MG63 (cell line): ENCODE data around the gene NEURL2. TPM values are rescaled to one million over a fixed set of nuclear protein-coding genes. Genes with fewer than 3 reads are reported as not detected.

Experiments
- DNase-seq: peaks from one replicate; pipeline ENCODE4 v3.0.0-alpha.2; 2020
- H3K27me3 ChIP-seq: fragments of 250-450 bp; sonication (Bioruptor Pico); 2 replicates; pipeline ENCODE4 v1.5.1; 2020; ENCODE audit warnings: mild to moderate bottlenecking, moderate library complexity
- H3K36me3 ChIP-seq: fragments of 250-450 bp; sonication (Bioruptor Pico); 2 replicates; pipeline ENCODE4 v1.5.1; 2020; ENCODE audit warnings: mild to moderate bottlenecking, moderate library complexity
- H3K4me3 ChIP-seq: fragments of 250-450 bp; sonication (Bioruptor Pico); 2 replicates; pipeline ENCODE4 v1.5.1; 2020; ENCODE audit warnings: mild to moderate bottlenecking, moderate library complexity
- H3K9me3 ChIP-seq: fragments of 250-450 bp; sonication (Bioruptor Pico); 2 replicates; pipeline ENCODE4 v1.5.1; 2020; ENCODE audit warnings: mild to moderate bottlenecking, moderate library complexity
- total RNA-seq: library from RNA; depleted of rRNA; stranded (reverse); fragments of >200 nt; shearing (Covaris generic); gene quantifications from 2 replicates; pipeline ENCODE4 v1.2.3, GENCODE V29; 2014; ENCODE audit warnings: low replicate concordance

Gene NEURL2
- total RNA-seq, 1 experiment from 2014 or later: not detected

DNA sequence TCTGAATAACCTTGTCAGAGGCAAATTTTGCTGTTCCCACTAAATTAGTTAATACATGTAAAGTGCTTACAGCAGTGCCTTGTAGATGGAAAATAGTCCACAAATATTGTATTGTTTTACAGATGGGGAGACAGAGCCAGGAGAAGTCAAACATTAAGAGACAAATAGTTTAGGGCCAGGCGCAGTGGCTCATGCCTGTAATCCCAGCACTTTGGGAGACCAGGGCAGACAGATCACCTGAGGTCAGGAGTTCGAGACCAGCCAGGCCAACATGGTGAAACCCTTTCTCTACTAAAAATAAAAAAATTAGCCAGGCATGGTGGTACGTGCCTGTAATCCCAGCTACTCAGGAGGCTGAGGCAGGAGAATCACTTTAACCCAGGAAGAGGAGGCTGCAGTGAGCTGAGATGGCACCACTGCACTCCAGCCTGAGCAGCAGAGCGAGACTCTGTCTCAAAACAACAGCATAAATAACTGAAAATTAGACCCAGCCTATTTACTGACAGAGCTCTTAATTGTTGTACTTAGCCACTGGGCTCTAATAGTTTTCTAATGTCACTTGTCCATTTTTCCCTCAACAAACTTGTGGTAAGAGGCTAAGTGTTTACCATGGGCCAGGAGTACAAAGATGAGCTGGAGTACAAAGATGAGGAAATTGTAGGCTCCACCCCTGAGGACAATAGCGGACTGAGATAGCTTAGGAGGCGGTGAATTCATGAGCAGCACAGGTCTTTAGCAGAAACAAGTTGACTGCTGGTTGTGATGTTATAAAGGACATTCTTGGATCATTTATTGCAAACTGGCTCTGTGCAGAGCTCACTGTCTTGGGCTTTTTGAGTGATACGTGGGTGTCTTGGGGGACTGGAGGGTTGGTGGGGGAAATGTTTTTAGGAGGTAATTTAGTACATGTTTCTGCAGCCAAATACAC, 27.2 kb downstream of the NEURL2 start:
- no peak for DNase-seq
- Histone ChIP-seq H3K9me3 (no peaks in the 10 kb centered on the region), H3K27me3 (no peaks in the 10 kb centered on the region), H3K4me3 (no peak overlapping the region), H3K36me3 (no peaks in the 10 kb centered on the region)

DNA sequence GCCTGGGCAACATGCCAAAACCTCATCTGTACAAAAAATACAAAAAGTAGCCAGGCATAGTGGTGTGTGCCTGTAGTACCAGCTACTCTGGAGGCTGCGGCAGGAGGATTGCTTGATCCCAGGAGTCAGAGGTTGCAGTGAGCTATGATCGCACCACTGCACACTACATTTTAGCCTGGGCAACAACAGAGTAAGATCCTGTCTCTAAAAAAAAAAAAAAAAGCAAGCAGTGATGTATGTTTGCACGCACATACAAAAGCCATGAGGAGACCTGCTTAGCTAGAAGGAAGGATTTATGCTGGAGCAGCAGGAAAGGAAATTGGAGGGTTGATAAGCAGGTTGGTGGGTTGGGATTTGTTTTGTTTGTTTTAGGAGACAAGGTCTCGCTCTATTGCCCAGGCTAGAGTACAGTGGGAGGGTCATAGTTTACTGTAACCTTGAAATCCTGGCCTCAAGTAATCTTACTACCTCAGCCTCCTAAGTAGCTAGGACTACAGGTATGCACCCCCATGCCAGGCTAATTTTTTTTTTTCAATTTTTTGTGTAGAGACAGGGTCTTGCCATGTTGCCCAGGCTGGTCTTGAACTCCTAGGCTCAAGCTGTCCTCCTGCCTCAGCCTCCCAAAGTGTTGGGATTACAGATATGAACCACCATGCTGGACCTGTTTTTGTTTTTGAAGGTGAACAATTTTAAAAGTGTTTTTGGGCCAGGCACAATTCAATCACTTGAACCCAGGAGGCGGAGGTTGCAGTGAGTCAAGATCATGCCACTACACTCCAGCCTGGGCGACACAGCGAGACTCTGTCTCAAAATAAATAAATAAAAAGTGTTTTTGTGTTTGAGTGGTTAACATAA, 29.6 kb downstream of the NEURL2 start:
- Histone ChIP-seq H3K27me3 (no peaks in the 10 kb centered on the region), H3K4me3 (no peak overlapping the region), H3K9me3 (no peaks in the 10 kb centered on the region), H3K36me3 (no peaks in the 10 kb centered on the region)
- DNase-seq: no peak

DNA sequence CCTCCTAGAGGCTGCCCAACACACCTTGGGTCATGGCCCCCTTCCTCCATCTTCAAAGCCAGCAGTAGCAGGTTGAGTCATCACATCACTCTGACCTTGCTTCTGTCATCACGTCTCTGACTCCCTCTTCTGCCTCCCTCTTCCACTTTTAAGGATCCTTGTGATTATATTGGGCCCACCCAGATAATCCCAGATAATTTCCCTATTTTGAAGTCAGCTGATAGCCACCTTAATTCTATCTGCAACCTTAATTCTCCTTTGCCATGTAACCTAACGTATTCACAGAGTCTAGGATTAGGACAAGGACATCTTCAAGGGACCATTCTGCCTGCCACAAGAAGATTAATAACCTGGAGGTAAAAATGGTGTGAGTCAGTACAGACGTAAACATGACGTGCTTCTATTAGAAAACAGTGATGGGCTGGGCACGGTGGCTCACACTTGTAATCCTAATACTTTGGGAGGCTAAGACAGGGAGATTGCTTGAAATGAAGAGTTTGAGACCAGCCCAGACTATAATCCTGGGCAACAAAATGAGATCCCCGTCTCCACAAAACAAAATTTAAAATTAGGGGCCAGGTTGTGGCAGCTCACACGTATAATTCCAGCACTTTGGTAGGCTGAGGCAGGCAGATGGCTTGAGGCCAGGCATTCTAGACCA, 30.3 kb downstream of the NEURL2 start:
- Histone ChIP-seq H3K36me3 (no peaks in the 10 kb centered on the region), H3K27me3 (no peaks in the 10 kb centered on the region), H3K9me3 (no peaks in the 10 kb centered on the region), H3K4me3 (no peak overlapping the region)
- DNase-seq: no peak

DNA sequence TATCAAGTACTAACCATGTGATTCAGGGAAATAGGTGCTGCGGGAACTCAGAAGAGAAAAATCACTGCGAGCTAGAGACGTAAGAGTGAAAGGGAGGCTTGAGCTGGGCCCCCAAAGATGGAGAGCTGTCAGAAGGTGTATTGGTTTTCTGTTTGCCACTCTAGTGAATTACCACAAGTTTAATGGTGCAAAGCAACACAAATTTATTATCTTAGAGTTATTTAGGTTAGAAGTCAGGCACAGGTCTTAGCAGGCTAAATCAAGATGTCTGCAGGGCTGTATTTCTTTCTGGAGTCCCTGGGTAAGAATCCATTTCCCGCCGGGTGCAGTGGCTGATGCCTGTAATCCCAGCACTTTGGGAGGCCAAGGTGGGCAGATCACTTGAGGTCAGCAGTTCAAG, 31.1 kb downstream of the NEURL2 start:
- DNase-seq: no peak

DNA sequence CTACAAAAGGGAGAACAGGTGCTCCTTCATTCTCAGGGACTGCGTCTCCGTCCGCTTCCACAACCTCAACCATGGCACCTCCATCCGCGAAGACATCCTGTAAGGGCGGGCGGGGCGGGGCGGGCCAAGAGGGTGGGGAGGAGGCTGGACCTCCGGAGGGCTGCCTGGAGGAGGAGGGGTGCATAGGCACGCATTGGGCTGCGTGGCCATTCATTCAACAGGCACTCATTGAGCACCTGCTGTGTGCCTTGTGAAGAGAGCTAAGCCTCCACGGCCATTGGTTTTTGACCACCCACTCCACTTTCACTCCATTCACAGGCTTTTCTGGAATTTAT, 33.2 kb downstream of the NEURL2 start:
- Histone ChIP-seq H3K36me3 (peaks cover 7% of the 10 kb centered on the region), H3K27me3 (no peaks in the 10 kb centered on the region), H3K9me3 (no peaks in the 10 kb centered on the region), H3K4me3 (peak overlapping the region; percentile 79)
- peak; percentile 58 for DNase-seq

More for the DNA sequence above, 31.1 kb downstream of the NEURL2 start:
- no peaks in the 10 kb centered on the region for H3K27me3 ChIP-seq
- H3K36me3 ChIP-seq: no peaks in the 10 kb centered on the region
- H3K9me3 ChIP-seq: no peaks in the 10 kb centered on the region
- H3K4me3 ChIP-seq: no peak overlapping the region

DNA sequence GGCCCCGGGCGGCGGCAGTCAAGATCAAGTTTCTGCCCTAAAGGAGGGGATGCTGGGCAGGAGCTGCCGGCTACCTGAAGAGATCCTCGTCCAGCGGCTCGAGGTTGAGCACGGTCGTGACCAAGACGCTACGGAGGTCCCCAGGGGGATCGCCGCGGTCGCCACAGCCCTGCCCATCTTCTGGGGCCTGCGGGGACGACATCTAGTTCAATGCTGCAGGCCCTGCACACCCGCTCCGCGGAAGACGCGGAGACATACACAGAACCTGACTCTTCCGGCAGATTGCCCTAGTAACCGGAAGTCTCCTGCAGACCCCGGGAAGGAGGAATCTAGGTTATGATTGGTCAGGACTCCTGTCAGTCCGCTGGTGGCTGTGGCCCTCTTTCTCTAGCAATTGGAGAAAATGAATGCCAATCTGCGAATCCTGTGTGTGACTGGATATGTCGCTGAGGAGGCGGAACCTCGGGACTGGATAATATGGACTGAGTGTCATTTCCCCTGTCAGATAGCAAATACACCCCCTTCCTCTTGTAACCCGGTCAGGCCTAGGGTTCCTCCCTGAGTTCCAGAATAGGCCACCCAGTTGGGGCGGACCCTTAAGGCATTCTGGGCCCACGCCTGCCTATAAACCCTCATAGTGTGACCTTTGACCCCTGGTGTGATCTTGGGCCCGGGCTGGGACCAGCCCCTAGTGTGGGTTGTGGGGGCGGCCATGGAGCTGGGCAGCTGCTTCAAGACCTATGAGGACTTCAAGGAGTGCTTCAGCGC, 33.7 kb downstream of the NEURL2 start, which contains the start of the genes ACOT8 and ZSWIM3:
TSS of gene ACOT8 (minus strand) at position 279 of the 768 bp plus-strand sequence. CDS start at position 202, 77 bp downstream.
TSS of gene ZSWIM3 (plus strand) at position 501 of the 768 bp plus-strand sequence. CDS start at position 713, 212 bp downstream.
- peak; percentile 99 for DNase-seq
- no peaks in the 10 kb centered on the region for H3K27me3 ChIP-seq
- peak within 1 kb of the TSS; percentile 79 for H3K4me3 ChIP-seq

DNA sequence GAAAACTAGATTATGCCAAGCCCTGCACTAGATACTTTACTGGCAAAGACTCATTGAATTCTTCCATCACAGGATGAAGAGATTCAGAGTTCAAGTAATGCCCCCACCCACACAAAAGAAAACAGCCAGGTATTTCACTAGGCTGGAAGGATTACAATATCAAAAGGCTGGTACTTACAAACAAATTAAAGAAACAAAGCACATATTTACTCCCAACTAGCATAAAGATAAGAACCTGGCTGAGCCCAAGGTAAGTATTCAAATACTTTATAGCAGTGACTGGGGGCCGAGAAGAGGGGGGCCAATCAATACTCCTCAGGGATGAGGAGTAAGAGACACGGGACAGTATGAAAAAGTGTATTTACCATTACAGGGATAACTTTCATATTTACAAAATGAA, 37.5 kb downstream of the NEURL2 start:
- Histone ChIP-seq H3K4me3 (no peak overlapping the region), H3K27me3 (no peaks in the 10 kb centered on the region), H3K9me3 (no peaks in the 10 kb centered on the region), H3K36me3 (peaks cover 14% of the 10 kb centered on the region)
- no peak for DNase-seq

More for the DNA sequence above, 33.7 kb downstream of the NEURL2 start, which contains the start of the genes ACOT8 and ZSWIM3:
- Histone ChIP-seq H3K36me3 (peaks cover 9% of the 10 kb centered on the region), H3K9me3 (no peaks in the 10 kb centered on the region)

DNA sequence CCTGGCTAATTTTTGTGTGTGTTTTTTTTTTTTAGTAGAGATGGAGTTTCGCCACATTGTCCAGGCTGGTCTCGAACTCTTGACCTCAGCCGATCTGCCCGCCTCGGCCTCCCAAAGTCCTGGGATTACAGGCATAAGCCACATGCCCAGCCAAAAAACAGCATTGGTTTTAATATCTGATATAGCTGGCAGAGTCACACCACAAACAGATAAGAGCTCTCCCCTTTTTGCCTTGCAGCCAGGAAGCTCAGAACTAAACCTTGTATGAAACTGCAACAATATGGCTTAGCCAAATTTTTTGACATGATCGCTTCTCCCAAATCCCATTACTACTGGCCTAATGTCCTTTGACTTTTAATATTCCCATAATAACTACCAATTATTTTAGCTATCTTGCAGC, 38.7 kb downstream of the NEURL2 start:
- Histone ChIP-seq H3K36me3 (peaks cover 17% of the 10 kb centered on the region), H3K9me3 (no peaks in the 10 kb centered on the region), H3K27me3 (no peaks in the 10 kb centered on the region), H3K4me3 (no peak overlapping the region)
- no peak for DNase-seq

DNA sequence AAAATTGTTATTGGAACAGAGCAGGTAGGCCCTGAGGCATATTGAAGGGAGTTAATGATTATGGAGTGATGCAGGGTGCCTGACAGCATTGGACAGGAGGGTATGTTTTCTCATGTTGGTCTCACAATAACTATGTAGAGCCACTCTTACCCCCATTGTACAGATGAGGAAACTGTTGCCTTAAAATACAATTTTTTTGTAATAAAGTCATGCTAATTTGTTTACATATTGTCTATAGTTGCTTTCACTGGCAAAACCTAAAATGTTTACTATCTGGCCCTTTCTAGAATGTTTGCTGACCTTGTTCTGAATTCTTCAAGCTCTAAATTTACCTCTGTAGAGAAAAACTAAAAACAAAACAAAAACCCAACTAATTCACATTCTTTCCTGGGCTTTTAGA, 39.5 kb downstream of the NEURL2 start:
- no peak for DNase-seq
- Histone ChIP-seq H3K27me3 (no peaks in the 10 kb centered on the region), H3K9me3 (no peaks in the 10 kb centered on the region), H3K36me3 (peaks cover 24% of the 10 kb centered on the region), H3K4me3 (no peak overlapping the region)

DNA sequence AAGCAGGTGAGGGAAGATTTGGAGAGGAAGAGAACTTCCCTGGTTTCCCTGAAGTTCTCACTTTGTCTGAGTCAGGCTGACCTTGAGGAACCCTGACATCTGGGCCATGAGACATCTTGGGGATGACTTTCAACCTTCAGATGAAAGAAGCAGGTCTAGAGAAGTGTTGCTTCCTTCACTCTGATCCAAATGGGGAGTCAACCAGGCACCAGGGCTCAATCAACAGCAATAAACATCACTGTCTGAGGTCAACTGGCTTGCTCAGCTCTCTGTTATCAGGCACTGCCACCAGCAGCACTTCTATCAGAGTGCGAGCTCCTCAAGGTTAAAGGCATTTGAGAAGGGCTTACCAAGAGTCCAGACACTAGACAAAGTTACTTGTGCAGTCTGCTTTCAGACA, 40.1 kb downstream of the NEURL2 start:
- Histone ChIP-seq H3K27me3 (no peaks in the 10 kb centered on the region), H3K4me3 (no peak overlapping the region), H3K9me3 (no peaks in the 10 kb centered on the region), H3K36me3 (peaks cover 28% of the 10 kb centered on the region)
- DNase-seq: no peak

DNA sequence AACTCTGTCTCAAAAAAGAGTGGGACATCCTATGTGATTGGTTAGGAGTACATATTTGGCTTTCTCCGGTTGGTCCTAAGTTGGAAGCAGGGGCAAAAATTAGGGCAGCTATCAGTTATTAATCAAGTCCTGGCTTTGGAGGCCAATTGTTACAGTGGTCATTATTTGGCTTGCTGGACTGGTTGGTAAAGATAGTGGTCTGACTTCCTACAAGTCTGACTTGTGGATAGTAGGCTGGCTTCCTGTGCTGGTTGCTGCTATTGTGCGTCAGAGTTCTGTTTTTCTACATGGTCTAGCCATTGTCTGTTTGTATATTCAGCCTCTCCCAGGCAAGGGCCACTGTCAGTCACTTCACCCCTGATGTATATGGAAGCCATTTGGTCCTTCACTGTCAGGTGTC, 40.8 kb downstream of the NEURL2 start:
- H3K4me3 ChIP-seq: no peak overlapping the region
- H3K27me3 ChIP-seq: no peaks in the 10 kb centered on the region
- peaks cover 33% of the 10 kb centered on the region for H3K36me3 ChIP-seq
- DNase-seq: no peak
- no peaks in the 10 kb centered on the region for H3K9me3 ChIP-seq

DNA sequence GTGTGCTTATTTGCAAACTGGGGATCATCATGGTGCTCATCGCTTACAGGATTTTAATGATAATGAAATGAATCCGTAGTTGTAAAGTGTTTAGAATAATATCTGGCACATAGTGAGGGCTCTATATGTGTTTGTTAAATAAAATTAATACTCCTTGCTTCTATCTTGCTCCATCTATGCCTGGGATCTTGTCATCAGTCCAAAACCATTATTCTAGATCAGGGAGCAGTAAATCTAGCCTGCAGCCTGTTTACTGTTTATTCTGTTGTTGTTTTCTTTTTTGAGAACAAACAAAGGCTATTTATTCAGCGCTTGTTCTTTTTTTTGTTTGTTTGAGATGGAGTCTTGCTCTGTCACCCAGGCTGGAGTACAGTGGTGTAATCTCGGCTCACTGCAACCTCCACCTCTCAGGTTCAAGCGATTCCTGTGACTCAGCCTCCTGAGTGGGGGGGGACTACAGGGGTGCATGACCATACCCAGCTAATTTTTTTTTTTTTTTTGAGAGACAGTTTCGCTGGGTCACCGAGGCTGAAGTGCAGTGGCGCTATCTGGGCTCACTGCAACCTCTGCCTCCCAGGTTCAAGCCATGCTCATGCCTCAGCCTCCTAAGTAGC, 41.9 kb downstream of the NEURL2 start:
- Histone ChIP-seq H3K36me3 (peaks cover 41% of the 10 kb centered on the region), H3K4me3 (no peak overlapping the region), H3K9me3 (no peaks in the 10 kb centered on the region), H3K27me3 (no peaks in the 10 kb centered on the region)
- no peak for DNase-seq

DNA sequence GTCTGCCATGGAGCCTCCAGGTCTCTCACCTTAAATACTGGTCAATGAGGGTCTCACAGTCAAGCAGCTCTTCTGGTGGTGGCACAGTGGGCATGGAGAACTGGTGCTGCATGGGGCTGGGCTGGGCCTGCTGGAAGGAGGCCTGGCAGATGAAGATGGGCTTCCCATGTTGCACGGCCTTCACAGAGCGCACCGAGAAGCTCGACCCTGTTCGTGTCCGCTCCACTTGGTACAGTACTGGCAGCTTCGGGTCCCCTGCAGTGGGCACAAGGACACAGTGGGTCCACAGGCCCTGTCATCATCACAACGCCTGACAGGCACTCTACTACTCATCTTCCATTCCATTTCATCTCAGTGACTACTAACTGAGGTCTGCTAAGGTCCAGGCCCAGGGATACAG, 42.6 kb downstream of the NEURL2 start:
- H3K9me3 ChIP-seq: no peaks in the 10 kb centered on the region
- no peaks in the 10 kb centered on the region for H3K27me3 ChIP-seq
- no peak for DNase-seq
- peaks cover 46% of the 10 kb centered on the region for H3K36me3 ChIP-seq
- no peak overlapping the region for H3K4me3 ChIP-seq

DNA sequence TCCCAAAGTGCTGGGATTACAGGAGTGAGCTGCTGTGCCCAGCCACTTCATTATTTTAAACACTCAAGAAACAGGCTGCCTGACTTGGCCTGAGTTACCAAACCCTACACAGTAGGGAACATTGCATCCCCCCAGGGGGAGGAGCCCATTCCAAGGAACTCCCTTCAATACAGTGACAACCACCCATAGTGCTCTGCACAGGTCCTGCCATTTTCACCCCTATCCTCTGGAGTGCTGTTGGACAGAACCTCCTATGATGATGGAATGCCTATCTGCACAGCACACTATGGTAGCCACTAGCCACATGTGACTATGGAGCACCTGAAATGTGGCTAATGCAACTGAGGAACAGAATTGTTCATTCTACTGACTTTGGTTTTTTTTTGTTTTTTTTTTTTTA, 45.6 kb downstream of the NEURL2 start:
- no peak for DNase-seq
- Histone ChIP-seq H3K4me3 (no peak overlapping the region), H3K36me3 (peaks cover 63% of the 10 kb centered on the region), H3K27me3 (no peaks in the 10 kb centered on the region), H3K9me3 (no peaks in the 10 kb centered on the region)

DNA sequence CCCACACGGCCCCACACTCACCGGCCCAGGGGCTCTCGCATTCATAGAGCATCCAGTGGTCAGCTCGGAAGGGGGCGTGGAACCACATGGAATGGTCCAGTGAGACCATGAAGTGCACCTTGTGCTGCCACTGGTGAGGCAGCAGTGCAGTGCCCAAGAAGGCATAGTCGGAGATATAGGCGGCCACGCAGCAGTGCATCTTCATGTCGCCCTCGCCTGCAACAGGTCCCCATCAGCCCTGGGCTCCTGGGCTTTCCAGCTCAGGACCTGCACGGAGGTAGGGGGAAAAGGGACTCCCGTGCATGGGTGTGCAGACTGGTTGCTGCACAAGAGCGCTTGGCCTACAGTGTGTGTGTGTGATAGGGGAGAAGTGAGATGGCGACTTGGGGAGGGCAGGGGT, 47.5 kb downstream of the NEURL2 start:
- Histone ChIP-seq H3K36me3 (peaks cover 76% of the 10 kb centered on the region), H3K4me3 (no peak overlapping the region), H3K27me3 (no peaks in the 10 kb centered on the region), H3K9me3 (no peaks in the 10 kb centered on the region)
- DNase-seq: no peak
